GM23248 (cell line): Measurements from ENCODE around the gene MRPS31.

Source experiments
- EZH2 ChIP-seq: fragments of 200-600 bp; sonication (generic); IDR thresholded peaks from 2 replicates; pipeline ENCODE4 v1.6.1; 2018; ENCODE audit warnings: antibody characterized with exemption, mild to moderate bottlenecking; ENCODE audit not compliant: insufficient read depth, poor library complexity, severe bottlenecking
- EZH2phosphoT487 ChIP-seq: fragments of 200-600 bp; sonication (generic); IDR thresholded peaks from 2 replicates; pipeline ENCODE4 v1.6.1; 2018; ENCODE audit warnings: antibody characterized with exemption, moderate library complexity, mild to moderate bottlenecking, low read depth; ENCODE audit not compliant: insufficient read depth

- TF ChIP-seq EZH2phosphoT487 = no peak
- TF ChIP-seq EZH2 = no peak
Observed at GRCh38 chr13:40812724-40813445, 41.9 kb upstream of the MRPS31 start.
